DOHH2 (cell line): ENCODE results near the gene DMD.

Source experiments
- H3F3A ChIP-seq: fragments of 200-600 bp; sonication (generic), shearing (Covaris generic); 2 replicates; pipeline ENCODE4 v1.6.0; 2016; ENCODE audit warnings: antibody characterized with exemption, mild to moderate bottlenecking; ENCODE audit not compliant: control insufficient read depth, insufficient read depth
- H3K27ac ChIP-seq: fragments of 200-600 bp; sonication (generic); 2 replicates; pipeline ENCODE4 v1.5.1; 2014; ENCODE audit warnings: low read depth, mild to moderate bottlenecking, low read length, moderate library complexity
- H3K27me3 ChIP-seq: fragments of 200-600 bp; sonication (generic); 2 replicates; pipeline ENCODE4 v1.6.1; 2014; ENCODE audit warnings: mild to moderate bottlenecking, low read length, mixed read lengths; ENCODE audit not compliant: control insufficient read depth
- H3K36me3 ChIP-seq: fragments of 200-600 bp; sonication (generic); 2 replicates; pipeline ENCODE4 v1.6.1; 2014; ENCODE audit warnings: mild to moderate bottlenecking, low read length, moderate library complexity, mixed read lengths; ENCODE audit not compliant: control insufficient read depth
- H3K4me1 ChIP-seq: fragments of 200-600 bp; sonication (generic); 2 replicates; pipeline ENCODE4 v1.6.1; 2014; ENCODE audit warnings: mild to moderate bottlenecking, low read length, mixed read lengths; ENCODE audit not compliant: control insufficient read depth
- H3K4me2 ChIP-seq: fragments of 200-600 bp; sonication (generic); 2 replicates; pipeline ENCODE4 v1.6.0; 2014; ENCODE audit warnings: mild to moderate bottlenecking, low read length, moderate library complexity
- H3K4me3 ChIP-seq: fragments of 200-600 bp; sonication (generic); 2 replicates; pipeline ENCODE4 v1.5.1; 2014; ENCODE audit warnings: mild to moderate bottlenecking, low read length, mixed read lengths
- H3K79me2 ChIP-seq: fragments of 200-600 bp; sonication (generic); 2 replicates; pipeline ENCODE4 v1.6.1; 2014; ENCODE audit warnings: mild to moderate bottlenecking, low read length, mixed read lengths; ENCODE audit not compliant: control insufficient read depth
- H3K9me2 ChIP-seq: fragments of 200-600 bp; sonication (generic); replicated peaks from 2 replicates; pipeline ENCODE4 v1.6.1; 2014; ENCODE audit warnings: mild to moderate bottlenecking, low read length, mixed read lengths; ENCODE audit not compliant: control insufficient read depth
- H3K9me3 ChIP-seq: fragments of 200-600 bp; sonication (generic); 2 replicates; pipeline ENCODE4 v1.6.1; 2014; ENCODE audit warnings: antibody characterized with exemption, low read length, mixed read lengths; ENCODE audit not compliant: control insufficient read depth, insufficient read depth
- H4K20me1 ChIP-seq: fragments of 200-600 bp; sonication (generic); 2 replicates; pipeline ENCODE4 v1.6.0; 2014; ENCODE audit warnings: low read depth, mild to moderate bottlenecking, antibody characterized with exemption, low read length, moderate library complexity; ENCODE audit not compliant: control insufficient read depth, insufficient read depth
- CTCF ChIP-seq: fragments of 200-600 bp; sonication (generic); IDR thresholded peaks from one replicate; pipeline ENCODE4 v1.5.1; 2014; ENCODE audit warnings: antibody characterized with exemption, mild to moderate bottlenecking, low read depth, low read length; ENCODE audit not compliant: poor library complexity, severe bottlenecking
- EZH2phosphoT487 ChIP-seq: fragments of 200-600 bp; sonication (generic); IDR thresholded peaks from 2 replicates; pipeline ENCODE4 v1.6.1; 2017; ENCODE audit warnings: borderline replicate concordance, mild to moderate bottlenecking, antibody characterized with exemption, low read length, moderate library complexity, mixed read lengths

The DMD gene

GRCh38 chrX:33194876-33195433 is 16.4 kb downstream of the DMD start:
- Histone ChIP-seq H3K27me3 (no peaks in the 10 kb centered on the region), H4K20me1 (no peaks in the 10 kb centered on the region), H3K9me3 (peaks cover 4% of the 10 kb centered on the region; the same call in 1 of the 2 replicates), H3K36me3 (peaks cover 5% of the 10 kb centered on the region; the same call in 1 of the 2 replicates), H3K4me3 (no peak overlapping the region), H3K4me2 (no peak overlapping the region), H3K27ac (no peak overlapping the region), H3K79me2 (no peaks in the 10 kb centered on the region), H3F3A (no peaks in the 10 kb centered on the region), H3K9me2 (no peaks in the 10 kb centered on the region), H3K4me1 (peaks cover 2% of the 10 kb centered on the region; the same call in 1 of the 2 replicates)
- TF ChIP-seq CTCF (no peak), EZH2phosphoT487 (no peak)

GRCh38 chrX:33194289-33194688 is 17.1 kb downstream of the DMD start:
- Histone ChIP-seq H3K79me2 (no peaks in the 10 kb centered on the region), H3K27me3 (no peaks in the 10 kb centered on the region), H3F3A (no peaks in the 10 kb centered on the region), H3K4me1 (peaks cover 2% of the 10 kb centered on the region; the same call in 1 of the 2 replicates), H3K9me3 (peaks cover 4% of the 10 kb centered on the region; the same call in 1 of the 2 replicates), H3K9me2 (no peaks in the 10 kb centered on the region), H3K36me3 (peaks cover 7% of the 10 kb centered on the region; the same call in 1 of the 2 replicates), H4K20me1 (no peaks in the 10 kb centered on the region), H3K27ac (no peak overlapping the region), H3K4me3 (no peak overlapping the region), H3K4me2 (no peak overlapping the region)
- TF ChIP-seq EZH2phosphoT487 (no peak), CTCF (no peak)

GRCh38 chrX:33190016-33190415 is 21.3 kb downstream of the DMD start:
- Histone ChIP-seq H3K27ac (no peak overlapping the region), H3K9me3 (no peaks in the 10 kb centered on the region; the same call in 1 of the 2 replicates), H3K4me2 (no peak overlapping the region)

More at GRCh38 chrX:33190016-33190415, 21.3 kb downstream of the DMD start:
- Histone ChIP-seq H3K9me2 (no peaks in the 10 kb centered on the region), H3K4me1 (peaks cover 2% of the 10 kb centered on the region; the same call in 1 of the 2 replicates), H3K36me3 (peaks cover 14% of the 10 kb centered on the region), H4K20me1 (no peaks in the 10 kb centered on the region), H3K4me3 (no peak overlapping the region), H3F3A (no peaks in the 10 kb centered on the region), H3K27me3 (no peaks in the 10 kb centered on the region), H3K79me2 (no peaks in the 10 kb centered on the region)
- TF ChIP-seq CTCF (no peak), EZH2phosphoT487 (no peak)
